ENCODE measurements around the gene NPAT.
A peak's percentile ranks its signal among the peaks of the same experiment; 100 is the strongest.
"Not testable (repeated sequence)": the region's sequence is repeated elsewhere in the genome, so short reads cannot be mapped to it uniquely, and the experiment has no call there.

NPAT gene

GRCh38 chr11:108128772-108129171 lies 93.7 kb downstream of the NPAT start:
- no peak for TF ChIP-seq CTCF (IDR thresholded peaks at IDR 0.05; ENCODE audit: control insufficient read depth, insufficient read depth, low read depth, low read length, missing control alignments)
- DNase-seq (ENCODE audit: low read depth), result no peak

DNA sequence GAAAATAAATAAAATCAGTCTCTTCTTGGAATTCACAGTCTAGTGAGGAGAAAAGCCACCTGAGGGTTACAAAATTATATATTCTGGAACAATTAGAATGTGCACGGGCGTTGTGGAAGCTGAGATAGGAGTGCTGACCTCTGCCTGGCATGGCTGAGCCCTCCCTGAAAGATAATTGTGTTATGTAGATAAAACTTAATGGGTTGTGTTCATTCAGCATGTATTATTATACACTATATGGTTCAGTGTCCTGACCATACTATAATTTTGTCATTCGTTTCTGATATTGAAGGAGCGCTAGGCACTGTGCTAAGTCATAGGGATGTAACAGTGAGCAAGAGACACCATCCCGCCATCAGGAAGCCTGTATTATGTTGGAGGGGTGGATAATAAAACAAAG lies 97.3 kb downstream of the NPAT start:
- no peak overlapping the region for H3K4me3 ChIP-seq (ENCODE audit: control insufficient read depth, low read depth, low read length)
- no peak for TF ChIP-seq CTCF (IDR thresholded peaks at IDR 0.05; ENCODE audit: control insufficient read depth, insufficient read depth, low read depth, low read length, missing control alignments)
- DNase-seq (ENCODE audit: low read depth), result no peak

More at GRCh38 chr11:108128772-108129171, 93.7 kb downstream of the NPAT start:
- H3K4me3 ChIP-seq (ENCODE audit: control insufficient read depth, low read depth, low read length), result no peak overlapping the region

DNA sequence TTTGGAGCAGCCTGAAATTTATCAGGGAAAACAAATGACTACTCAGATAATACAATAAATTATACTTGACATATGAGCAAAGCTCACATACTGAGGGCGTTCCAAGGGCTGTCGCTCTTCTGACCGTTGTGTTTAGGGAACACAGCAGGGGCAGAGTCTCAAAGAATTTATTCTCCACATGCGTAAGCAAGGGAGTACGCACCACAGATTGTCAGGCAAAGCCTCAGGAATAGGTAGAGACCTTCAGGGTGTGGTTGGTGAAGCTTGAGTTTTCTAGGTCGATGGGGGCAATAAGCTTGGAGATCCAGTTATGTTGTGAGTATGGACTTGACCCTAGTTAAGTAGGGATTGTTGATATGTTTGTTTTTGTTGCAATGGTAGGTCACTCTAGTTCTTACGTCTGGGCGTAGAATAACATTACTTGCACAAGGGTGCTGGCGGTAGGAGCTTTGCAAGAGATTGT lies 100.2 kb downstream of the NPAT start:
- no peak for DNase-seq (ENCODE audit: low read depth)
- no peak for TF ChIP-seq CTCF (IDR thresholded peaks at IDR 0.05; ENCODE audit: control insufficient read depth, insufficient read depth, low read depth, low read length, missing control alignments)
- peak overlapping the region; percentile 80 for H3K4me3 ChIP-seq (ENCODE audit: control insufficient read depth, low read depth, low read length)

DNA sequence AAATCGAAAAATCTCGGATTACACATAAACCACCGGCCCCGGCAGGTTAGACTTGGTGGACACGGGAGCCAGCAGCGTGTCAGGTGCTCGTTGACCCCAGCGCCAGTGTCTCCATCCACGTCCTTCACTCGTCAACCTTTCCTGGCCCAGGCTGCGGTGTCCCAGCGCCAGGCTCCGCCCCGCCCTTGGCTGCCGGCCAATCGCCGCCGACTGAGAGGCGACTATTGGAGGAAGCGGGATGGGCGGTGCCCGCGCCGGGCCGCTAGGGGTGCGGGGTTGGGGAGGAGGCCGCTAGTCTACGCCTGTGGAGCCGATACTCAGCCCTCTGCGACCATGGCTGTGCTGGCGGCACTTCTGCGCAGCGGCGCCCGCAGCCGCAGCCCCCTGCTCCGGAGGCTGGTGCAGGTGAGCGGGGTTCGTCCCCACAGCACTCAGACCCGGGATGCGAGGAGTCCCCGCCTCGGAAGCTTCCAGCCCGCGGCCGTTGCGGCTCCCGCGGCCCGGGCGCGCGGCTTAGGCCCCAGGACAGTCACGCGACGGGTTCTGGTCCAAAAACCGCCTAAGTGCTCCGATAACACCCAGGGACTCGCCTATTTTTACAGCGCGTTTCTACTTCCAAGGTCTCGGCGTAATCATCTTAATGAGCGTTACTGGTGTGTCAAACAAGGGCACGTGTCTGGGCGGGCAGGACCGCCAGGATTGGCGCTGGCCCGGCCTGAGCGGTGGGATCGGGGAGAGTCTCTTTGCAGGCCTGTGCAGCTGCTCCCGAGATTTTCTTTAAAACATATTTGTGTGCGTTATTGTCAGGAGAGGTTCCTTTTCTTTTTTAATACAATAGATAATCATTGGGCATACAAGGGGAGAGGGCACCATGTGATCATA lies 100.9 kb downstream of the NPAT start, which contains the start of gene ACAT1:
Gene ACAT1, plus strand, starts transcription at position 294 of the 882 bp plus-strand sequence. Its CDS starts 40 bp downstream, at position 334.
- peak; percentile 15 for TF ChIP-seq CTCF (IDR thresholded peaks at IDR 0.05; ENCODE audit: control insufficient read depth, insufficient read depth, low read depth, low read length, missing control alignments)

DNA sequence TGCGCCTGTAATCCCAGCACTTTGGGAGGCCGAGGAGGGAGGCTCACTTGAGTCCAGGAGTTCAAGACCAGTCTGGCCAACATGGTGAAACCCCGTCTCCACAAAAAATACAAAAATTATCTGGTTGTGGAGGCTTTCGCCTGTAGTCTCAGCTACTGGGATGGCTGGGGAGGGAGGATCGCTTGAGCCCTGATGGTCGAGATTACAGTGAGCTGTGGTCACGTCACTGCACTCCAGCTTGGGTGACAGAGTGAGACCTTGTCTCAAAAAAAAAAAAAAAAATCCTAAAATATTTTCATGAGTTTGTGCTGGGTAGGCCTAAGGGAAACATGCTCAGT lies 101.5 kb downstream of the NPAT start:
- peak overlapping the region; percentile 80 for H3K4me3 ChIP-seq (ENCODE audit: control insufficient read depth, low read depth, low read length)
- DNase-seq (ENCODE audit: low read depth), result not testable (repeated sequence)

More for the DNA sequence above, 100.9 kb downstream of the NPAT start, which contains the start of gene ACAT1:
- H3K4me3 ChIP-seq (ENCODE audit: control insufficient read depth, low read depth, low read length), result peak within 1 kb of the TSS; percentile 80
- peak; percentile 40 for DNase-seq (ENCODE audit: low read depth)

GRCh38 chr11:108117746-108118371 lies 104.6 kb downstream of the NPAT start:
- peak; percentile 50 for TF ChIP-seq CTCF (IDR thresholded peaks at IDR 0.05; ENCODE audit: control insufficient read depth, insufficient read depth, low read depth, low read length, missing control alignments)
- peak; percentile 43 for DNase-seq (ENCODE audit: low read depth)
- no peak overlapping the region for H3K4me3 ChIP-seq (ENCODE audit: control insufficient read depth, low read depth, low read length)
